Peyer's patch (tissue), 4 donors: Measurements from ENCODE around the gene GGA1. TPM values are rescaled to one million over a fixed set of nuclear protein-coding genes. Genes with fewer than 3 reads are reported as not detected.
"Not testable (repeated sequence)": the region's sequence is repeated elsewhere in the genome, so short reads cannot be mapped to it uniquely, and the experiment has no call there.

ENCODE experiments used
- DNase-seq, 3 donors: peaks; one replicate each; pipeline ENCODE4 v3.0.0-alpha.2; 2017 to 2019
- H3K27ac ChIP-seq, 4 donors: fragments of 200-600 bp; sonication (generic); one replicate each; pipeline ENCODE4 v1.5.1; 2016 to 2019
- H3K27me3 ChIP-seq, 2 donors: fragments of 200-600 bp; sonication (generic); one replicate each; pipeline ENCODE4 v1.5.1; 2019
- H3K36me3 ChIP-seq, 3 donors: fragments of 200-600 bp; sonication (generic); one replicate each; pipeline ENCODE4 v1.5.1; 2016 to 2019
- H3K4me1 ChIP-seq, 4 donors: fragments of 200-600 bp; sonication (generic); one replicate each; pipeline ENCODE4 v1.5.1; 2016 to 2019
- H3K4me3 ChIP-seq, 4 donors: fragments of 200-600 bp; sonication (generic); 1 replicate in 3 of 4; 2 replicates in 1 of 4; pipeline ENCODE4 v1.5.1; 2016 to 2019; ENCODE audit warnings: mild to moderate bottlenecking in 1 of 4
- H3K9me3 ChIP-seq, 4 donors: fragments of 200-600 bp; sonication (generic); one replicate each; pipeline ENCODE4 v1.5.1; 2016 to 2019; ENCODE audit warnings: mild to moderate bottlenecking in 1 of 4
- POLR2A ChIP-seq, 2 donors: fragments of 450-650 bp; IDR thresholded peaks; one replicate each; pipeline ENCODE4 v1.5.1; 2017; ENCODE audit warnings: antibody characterized with exemption in 2 of 2, mild to moderate bottlenecking in 2 of 2, moderate library complexity in 2 of 2
- total RNA-seq, 4 donors: library from RNA; depleted of rRNA; stranded (reverse); fragments of >200 nt; gene quantifications; one replicate each; pipeline ENCODE4 v1.1.0, GENCODE V29; 2016
- TF ChIP-seq, protein P1 (sequence below), 6 experiments: fragments of 450-650 bp in 4 of 6; fragments of 200-600 bp in 2 of 6; sonication (generic) in 1 of 6; IDR thresholded peaks; one replicate each; pipeline ENCODE4 v1.5.1; 2017 to 2019; ENCODE audit warnings: antibody characterized with exemption in 6 of 6, mild to moderate bottlenecking in 3 of 6, moderate library complexity in 1 of 6

Gene GGA1
- total RNA-seq, 4 donors from 2014 or later: 67.1 to 189 (median 117) TPM

DNA sequence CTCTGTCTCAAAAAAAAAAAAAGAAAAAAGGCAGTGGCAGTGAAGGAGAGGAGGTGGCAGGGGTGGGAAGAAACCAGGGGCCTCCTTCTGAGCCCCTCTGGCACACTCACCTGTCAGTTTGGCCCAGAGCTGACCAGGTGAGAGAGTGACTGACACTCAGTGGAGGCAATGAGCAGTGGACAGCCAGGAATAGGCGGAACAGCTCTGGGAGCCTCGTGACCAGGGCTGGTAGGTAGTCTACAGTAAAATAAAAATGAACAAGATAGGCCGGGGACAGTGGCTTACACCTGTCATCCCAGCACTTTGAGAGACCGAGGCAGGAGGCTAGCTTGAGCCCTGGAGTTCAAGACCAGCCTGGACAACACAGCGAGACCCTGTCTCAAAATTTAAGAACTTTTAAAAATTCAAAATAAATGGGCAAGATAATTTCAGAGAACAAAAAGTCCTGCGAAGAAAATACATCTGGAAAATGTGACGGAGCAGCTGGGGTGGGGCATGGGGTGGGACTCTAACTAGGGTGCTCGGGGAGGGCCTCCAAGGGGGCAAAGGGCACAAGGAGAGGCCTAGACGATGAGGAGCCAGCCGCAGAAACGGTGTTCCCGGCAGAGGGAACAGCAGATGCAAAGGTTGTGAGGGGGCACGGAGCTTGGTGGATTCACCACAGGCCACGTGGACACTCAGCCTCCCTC is 46.1 kb downstream of the GGA1 start:
- peaks cover 0 to 45% (median 0%) of the 10 kb centered on the region in 3 donors for H3K36me3 ChIP-seq
- no peaks in the 10 kb centered on the region for H3K9me3 ChIP-seq
- no peak overlapping the region for H3K4me3 ChIP-seq
- H3K27me3 ChIP-seq: no peaks in the 10 kb centered on the region
- peaks cover 0 to 34% (median 6%) of the 10 kb centered on the region in 4 donors for H3K4me1 ChIP-seq
- peak in 1 of 2 donors; percentile 66 for TF ChIP-seq POLR2A (IDR thresholded peaks at IDR 0.05)
- TF ChIP-seq, protein P1, sequence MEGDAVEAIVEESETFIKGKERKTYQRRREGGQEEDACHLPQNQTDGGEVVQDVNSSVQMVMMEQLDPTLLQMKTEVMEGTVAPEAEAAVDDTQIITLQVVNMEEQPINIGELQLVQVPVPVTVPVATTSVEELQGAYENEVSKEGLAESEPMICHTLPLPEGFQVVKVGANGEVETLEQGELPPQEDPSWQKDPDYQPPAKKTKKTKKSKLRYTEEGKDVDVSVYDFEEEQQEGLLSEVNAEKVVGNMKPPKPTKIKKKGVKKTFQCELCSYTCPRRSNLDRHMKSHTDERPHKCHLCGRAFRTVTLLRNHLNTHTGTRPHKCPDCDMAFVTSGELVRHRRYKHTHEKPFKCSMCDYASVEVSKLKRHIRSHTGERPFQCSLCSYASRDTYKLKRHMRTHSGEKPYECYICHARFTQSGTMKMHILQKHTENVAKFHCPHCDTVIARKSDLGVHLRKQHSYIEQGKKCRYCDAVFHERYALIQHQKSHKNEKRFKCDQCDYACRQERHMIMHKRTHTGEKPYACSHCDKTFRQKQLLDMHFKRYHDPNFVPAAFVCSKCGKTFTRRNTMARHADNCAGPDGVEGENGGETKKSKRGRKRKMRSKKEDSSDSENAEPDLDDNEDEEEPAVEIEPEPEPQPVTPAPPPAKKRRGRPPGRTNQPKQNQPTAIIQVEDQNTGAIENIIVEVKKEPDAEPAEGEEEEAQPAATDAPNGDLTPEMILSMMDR (IDR thresholded peaks at IDR 0.05): no peak
- peak overlapping the region in 3 of 4 donors; percentile 78 to 94 (median 92) for H3K27ac ChIP-seq
- peak in 2 of 3 donors; percentile 89 to 91 for DNase-seq

DNA sequence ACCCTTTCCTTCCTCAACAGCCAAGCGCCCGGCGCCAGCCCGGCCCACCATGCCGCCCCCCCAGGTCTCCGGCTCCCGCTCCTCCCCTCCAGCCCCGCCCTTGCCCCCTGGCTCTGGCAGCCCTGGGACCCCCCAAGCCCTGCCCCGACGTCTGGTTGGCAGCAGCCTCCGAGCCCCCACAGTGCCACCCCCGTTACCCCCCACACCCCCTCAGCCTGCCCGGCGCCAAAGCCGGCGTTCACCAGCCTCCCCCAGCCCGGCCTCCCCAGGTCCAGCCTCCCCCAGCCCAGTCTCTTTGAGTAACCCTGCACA is 46.6 kb downstream of the GGA1 start:
- H3K4me1 ChIP-seq: peaks cover 0 to 39% (median 9%) of the 10 kb centered on the region in 4 donors
- TF ChIP-seq, protein P1 (IDR thresholded peaks at IDR 0.05): no peak
- no peak for TF ChIP-seq POLR2A (IDR thresholded peaks at IDR 0.05)
- H3K9me3 ChIP-seq: no peaks in the 10 kb centered on the region
- no peak overlapping the region for H3K4me3 ChIP-seq
- no peak for DNase-seq
- peak overlapping the region in 3 of 4 donors; percentile 78 to 94 (median 92) for H3K27ac ChIP-seq
- H3K27me3 ChIP-seq: no peaks in the 10 kb centered on the region
- H3K36me3 ChIP-seq: peaks cover 0 to 40% (median 0%) of the 10 kb centered on the region in 3 donors

DNA sequence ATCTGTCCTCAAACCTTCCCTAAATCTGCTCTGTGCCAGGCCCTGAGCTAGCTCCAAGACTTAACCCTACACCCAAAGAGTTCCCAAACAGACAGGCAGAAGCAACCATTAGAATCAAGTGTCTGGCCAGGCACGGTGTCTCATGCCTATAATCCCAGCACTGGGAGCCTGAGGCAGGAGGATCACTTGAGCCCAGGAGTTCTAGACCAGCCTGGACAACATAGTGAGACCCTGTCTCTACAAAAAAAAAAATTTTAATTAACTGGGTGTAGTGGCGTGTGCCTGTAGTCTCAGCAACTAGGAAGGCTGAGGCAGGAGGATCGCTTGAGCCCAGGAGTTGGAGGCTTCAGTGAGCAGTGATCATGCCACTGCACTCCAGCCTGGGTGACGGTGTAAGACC is 47.9 kb downstream of the GGA1 start:
- H3K36me3 ChIP-seq: peaks cover 0 to 27% (median 0%) of the 10 kb centered on the region in 3 donors
- H3K27me3 ChIP-seq, H3K4me3 ChIP-seq, H3K9me3 ChIP-seq, DNase-seq: not testable (repeated sequence)
- peak overlapping the region in 1 of 4 donors; percentile 92 for H3K27ac ChIP-seq
- H3K4me1 ChIP-seq: peaks cover 0 to 53% (median 21%) of the 10 kb centered on the region in 4 donors

- TF ChIP-seq, protein P1 (IDR thresholded peaks at IDR 0.05): no peak
- TF ChIP-seq POLR2A (IDR thresholded peaks at IDR 0.05): no peak
- H3K36me3 ChIP-seq: peaks cover 0 to 16% (median 0%) of the 10 kb centered on the region in 3 donors
- no peak for DNase-seq
- peak overlapping the region; percentile 80 to 93 (median 86) for H3K27ac ChIP-seq
- H3K4me3 ChIP-seq: peak overlapping the region; percentile 17 to 95 (median 82)
- peaks cover 0 to 61% (median 24%) of the 10 kb centered on the region in 4 donors for H3K4me1 ChIP-seq
- H3K9me3 ChIP-seq: no peaks in the 10 kb centered on the region
- H3K27me3 ChIP-seq: no peaks in the 10 kb centered on the region
These were observed 49.0 kb downstream of the GGA1 start for GRCh38 chr22:37657590-37658132.

DNA sequence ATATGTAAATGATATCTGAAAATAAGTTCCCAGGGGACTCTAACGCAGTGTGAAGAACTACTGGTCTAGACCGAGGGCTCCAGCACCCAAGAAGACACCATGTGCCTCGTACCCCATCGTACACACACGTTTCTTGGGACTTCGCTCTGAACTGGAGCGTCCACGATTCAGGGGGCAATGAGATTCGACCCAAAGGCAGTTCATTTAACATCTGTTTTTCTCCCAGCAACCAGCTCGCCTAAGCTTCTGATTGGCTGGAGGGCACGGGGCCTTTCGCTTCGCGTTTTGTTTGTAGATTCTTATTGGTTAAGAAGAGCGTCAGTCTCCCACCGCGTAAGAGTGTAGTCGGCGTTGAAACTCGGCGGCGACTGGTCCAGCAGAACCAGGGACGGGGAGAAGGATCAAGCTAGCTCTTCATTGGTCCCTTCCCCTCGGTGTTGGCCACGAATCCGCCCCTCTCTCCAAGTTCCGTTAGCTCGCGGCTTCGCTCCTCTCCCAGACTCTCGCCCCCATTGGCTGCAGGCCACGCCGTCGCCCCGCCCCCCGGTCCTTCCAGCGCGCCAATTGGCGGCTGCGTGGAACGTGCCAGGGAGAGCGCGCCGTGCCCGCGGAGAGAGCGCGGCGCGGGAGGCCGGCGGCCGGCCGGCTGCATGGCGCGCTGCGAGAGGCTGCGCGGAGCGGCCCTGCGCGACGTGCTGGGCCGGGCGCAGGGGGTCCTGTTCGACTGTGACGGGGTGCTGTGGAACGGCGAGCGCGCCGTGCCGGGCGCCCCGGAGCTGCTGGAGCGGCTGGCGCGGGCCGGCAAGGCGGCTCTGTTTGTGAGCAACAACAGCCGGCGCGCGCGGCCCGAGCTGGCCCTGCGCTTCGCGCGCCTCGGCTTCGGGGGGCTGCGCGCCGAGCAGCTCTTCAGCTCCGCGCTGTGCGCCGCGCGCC is 49.8 kb downstream of the GGA1 start, which contains the start of gene PDXP:
TSS of gene PDXP (plus strand) at position 591 of the 933 bp plus-strand sequence. CDS start at position 651, 60 bp downstream.
- Histone ChIP-seq H3K9me3 (no peaks in the 10 kb centered on the region), H3K4me1 (peaks cover 0 to 64% (median 24%) of the 10 kb centered on the region in 4 donors), H3K4me3 (peak within 1 kb of the TSS; percentile 59 to 95 (median 82)), H3K27ac (peak within 1 kb of the TSS; percentile 85 to 98 (median 90)), H3K27me3 (no peaks in the 10 kb centered on the region), H3K36me3 (peaks cover 0 to 9% (median 0%) of the 10 kb centered on the region in 3 donors)
- TF ChIP-seq, protein P1 (IDR thresholded peaks at IDR 0.05): peak in 2 of 6 experiments; percentile 9 to 13
- peak; percentile 70 to 98 for TF ChIP-seq POLR2A (IDR thresholded peaks at IDR 0.05)
- peak; percentile 97 to 100 (median 99) for DNase-seq
